ENCODE results near the gene GRM1. TPM values are rescaled to one million over a fixed set of nuclear protein-coding genes. Genes with fewer than 3 reads are reported as not detected.
A peak's percentile ranks its signal among the peaks of the same experiment; 100 is the strongest.

Gene GRM1
- total and polyA plus RNA-seq, 4 experiments from 2014 or later, result not detected

DNA sequence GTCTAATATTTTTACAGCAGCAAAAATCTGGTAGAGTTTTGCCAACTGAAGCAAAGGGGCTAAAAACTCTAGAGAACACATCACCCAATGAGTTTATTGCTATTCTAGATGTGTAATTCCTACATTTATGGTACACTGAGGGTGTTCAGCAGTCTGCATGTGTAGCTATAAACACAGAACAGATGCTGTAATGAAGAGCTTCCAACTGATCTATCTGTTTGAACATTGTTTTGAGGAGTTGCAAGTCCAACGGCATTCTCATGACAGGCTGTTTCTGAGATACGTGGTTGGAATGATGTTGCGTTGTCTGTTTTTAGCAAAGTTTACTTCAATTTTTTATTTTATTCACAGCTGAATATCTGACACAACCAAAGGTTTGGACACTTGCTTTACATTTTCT, 373.6 kb downstream of the GRM1 start:
- no peak overlapping the region for H3K4me3 Mint-ChIP-seq
- ChIA-PET POLR2A (ENCODE audit: partially characterized antibody) (no interaction called here), CTCF (ENCODE audit: partially characterized antibody) (no interaction called here)
- H3K9me3 Mint-ChIP-seq, result peaks cover 0 to 13% (median 3%) of the 10 kb centered on the region in 8 donors
- Histone ChIP-seq H3K27me3 (ENCODE audit: insufficient read depth, low read length) (no peaks in the 10 kb centered on the region), H3K27ac (ENCODE audit: low read depth, low read length) (no peak overlapping the region), H3K4me1 (ENCODE audit: insufficient read depth, low read length) (no peaks in the 10 kb centered on the region), H3K9me3 (ENCODE audit: control insufficient read depth in 1 of 2, low read length in 2 of 2) (no peaks in the 10 kb centered on the region), H3K36me3 (ENCODE audit: insufficient read depth, low read length) (no peaks in the 10 kb centered on the region), H3K4me3 (ENCODE audit: low read length in 2 of 2) (no peak overlapping the region)
- intact Hi-C loops (cut with micrococcal nuclease), result no loop called here
- H3K36me3 Mint-ChIP-seq, result no peaks in the 10 kb centered on the region
- H3K27me3 Mint-ChIP-seq, result peaks cover 0 to 2% of the 10 kb centered on the region in 2 donors
- DNase-seq, result no peak
- no peaks in the 10 kb centered on the region for H3K4me1 Mint-ChIP-seq
- H3K27ac Mint-ChIP-seq, result no peak overlapping the region

DNA sequence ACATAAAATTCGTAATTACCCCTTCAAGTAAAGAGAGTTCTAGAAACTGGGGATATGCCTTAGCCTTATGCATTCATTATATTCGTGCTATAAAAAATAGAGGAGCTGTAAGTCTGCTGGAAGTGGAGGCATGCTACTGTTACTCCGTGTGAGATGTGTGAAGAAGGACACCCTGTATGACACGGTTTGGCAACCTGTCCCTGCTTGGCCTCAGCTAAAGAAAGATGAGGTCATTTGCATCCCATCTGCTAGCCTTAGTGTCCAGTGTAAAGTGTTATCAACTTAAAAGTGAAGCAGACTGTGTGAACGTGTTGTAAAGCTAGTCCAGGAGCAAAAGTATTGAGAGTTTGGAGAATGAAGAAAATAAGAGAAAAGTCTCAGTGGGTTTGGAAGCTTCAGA, 379.7 kb downstream of the GRM1 start:
- ChIA-PET CTCF (ENCODE audit: partially characterized antibody) (no interaction called here), POLR2A (ENCODE audit: partially characterized antibody) (no interaction called here)
- H3K4me3 ChIP-seq (ENCODE audit: low read length in 2 of 2), result no peak overlapping the region
- no peaks in the 10 kb centered on the region for H3K9me3 ChIP-seq (ENCODE audit: control insufficient read depth in 1 of 2, low read length in 2 of 2)
- Mint-ChIP-seq H3K9me3 (peaks cover 0 to 10% (median 3%) of the 10 kb centered on the region in 8 donors), H3K4me1 (no peaks in the 10 kb centered on the region), H3K27ac (no peak overlapping the region), H3K36me3 (no peaks in the 10 kb centered on the region), H3K27me3 (peaks cover 0 to 2% of the 10 kb centered on the region in 2 donors), H3K4me3 (no peak overlapping the region)
- intact Hi-C loops (cut with micrococcal nuclease), result no loop called here
- H3K27ac ChIP-seq (ENCODE audit: low read depth, low read length), result no peak overlapping the region
- DNase-seq, result no peak
- no peaks in the 10 kb centered on the region for H3K27me3 ChIP-seq (ENCODE audit: insufficient read depth, low read length)
- no peaks in the 10 kb centered on the region for H3K36me3 ChIP-seq (ENCODE audit: insufficient read depth, low read length)
- no peaks in the 10 kb centered on the region for H3K4me1 ChIP-seq (ENCODE audit: insufficient read depth, low read length)

DNA sequence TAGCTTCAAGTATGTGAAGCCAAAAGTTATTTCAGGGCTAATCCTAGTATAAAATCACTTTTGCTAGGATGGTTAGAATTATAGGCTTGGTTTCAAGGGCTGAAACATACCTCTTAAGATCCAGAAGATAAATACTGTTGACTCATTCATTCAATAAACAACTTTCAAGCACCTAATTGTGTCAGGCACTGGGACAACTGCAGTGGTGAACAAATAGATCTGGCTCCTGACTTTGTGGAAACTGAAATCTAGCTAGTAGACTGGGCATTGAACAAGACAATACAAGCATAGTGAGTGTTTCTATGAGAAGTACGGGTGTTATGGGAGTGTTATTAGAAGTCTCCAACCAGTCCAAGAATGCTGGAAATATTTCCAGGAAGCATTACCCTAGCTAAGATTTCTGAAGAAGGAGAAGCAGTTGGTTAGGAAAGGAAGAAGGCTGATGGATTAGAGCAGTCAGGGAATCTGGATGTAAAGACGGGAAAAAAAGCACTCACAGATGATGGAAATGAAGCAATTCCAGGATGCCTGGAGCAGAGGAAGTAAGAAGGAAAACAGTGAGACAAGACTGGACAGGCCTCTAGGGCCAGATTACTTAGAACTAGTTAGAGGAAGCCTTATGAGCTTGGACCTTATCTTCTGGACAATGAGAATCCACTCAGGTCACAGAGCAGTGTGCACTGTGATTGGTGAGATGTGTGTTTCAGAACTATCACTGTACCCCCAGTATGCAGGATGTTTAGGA, 382.2 kb downstream of the GRM1 start:
- H3K4me3 ChIP-seq (ENCODE audit: low read length in 2 of 2), result no peak overlapping the region
- Mint-ChIP-seq H3K4me3 (no peak overlapping the region), H3K27me3 (no peaks in the 10 kb centered on the region), H3K9me3 (peaks cover 0 to 3% (median 0%) of the 10 kb centered on the region in 8 donors), H3K27ac (no peak overlapping the region), H3K36me3 (no peaks in the 10 kb centered on the region), H3K4me1 (no peaks in the 10 kb centered on the region)
- intact Hi-C loops (cut with micrococcal nuclease), result no loop called here
- ChIA-PET CTCF (ENCODE audit: partially characterized antibody) (no interaction called here), POLR2A (ENCODE audit: partially characterized antibody) (no interaction called here)
- no peaks in the 10 kb centered on the region for H3K4me1 ChIP-seq (ENCODE audit: insufficient read depth, low read length)
- H3K9me3 ChIP-seq (ENCODE audit: control insufficient read depth in 1 of 2, low read length in 2 of 2), result no peaks in the 10 kb centered on the region
- no peaks in the 10 kb centered on the region for H3K36me3 ChIP-seq (ENCODE audit: insufficient read depth, low read length)
- DNase-seq, result no peak
- no peaks in the 10 kb centered on the region for H3K27me3 ChIP-seq (ENCODE audit: insufficient read depth, low read length)
- H3K27ac ChIP-seq (ENCODE audit: low read depth, low read length), result no peak overlapping the region

DNA sequence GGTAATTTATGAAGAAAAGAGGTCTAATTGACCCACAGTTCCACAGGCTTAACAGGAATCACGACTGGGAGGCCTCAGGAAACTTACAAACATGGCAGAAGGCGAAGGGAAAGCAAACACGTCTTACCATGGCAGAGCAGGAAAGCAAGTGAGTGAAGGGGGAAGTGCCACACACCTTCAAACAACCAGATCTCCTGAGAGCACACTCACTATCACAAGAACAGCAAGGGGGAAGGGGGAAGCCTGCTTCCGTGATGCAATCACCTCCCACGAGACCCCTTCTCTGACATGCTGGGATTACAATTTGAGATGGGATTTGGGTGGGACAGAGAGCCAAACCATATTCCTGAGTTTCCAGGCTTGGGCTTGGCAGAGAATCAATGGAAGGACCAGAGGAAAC, 390.7 kb downstream of the GRM1 start:
- POLR2A ChIA-PET (ENCODE audit: partially characterized antibody), result no interaction called here

DNA sequence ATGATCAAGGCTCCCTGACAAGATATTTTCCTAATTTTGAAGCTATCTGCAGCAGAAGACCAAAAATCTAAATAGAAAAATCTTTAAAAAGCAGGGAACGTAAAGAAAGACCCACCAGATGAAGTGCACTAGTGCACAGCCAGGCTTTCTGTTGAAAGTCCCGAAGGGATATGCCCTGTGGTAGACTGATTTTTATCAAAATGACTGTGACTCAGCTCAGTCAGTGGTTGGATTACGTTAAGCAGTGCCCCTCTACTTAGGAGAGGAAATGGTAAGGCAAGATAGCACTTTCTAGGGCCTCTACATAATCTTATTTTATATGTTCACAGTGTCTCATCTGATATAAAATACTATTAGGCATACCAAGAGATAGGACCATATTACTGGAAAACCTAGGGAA, 391.4 kb downstream of the GRM1 start:
- no peak for DNase-seq
- Mint-ChIP-seq H3K4me3 (no peak overlapping the region), H3K9me3 (no peaks in the 10 kb centered on the region), H3K27ac (no peak overlapping the region), H3K36me3 (no peaks in the 10 kb centered on the region), H3K4me1 (peaks cover 0 to 1% (median 0%) of the 10 kb centered on the region in 4 donors), H3K27me3 (peaks cover 0 to 5% of the 10 kb centered on the region in 2 donors)
- no peak overlapping the region for H3K27ac ChIP-seq (ENCODE audit: low read depth, low read length)
- H3K9me3 ChIP-seq (ENCODE audit: control insufficient read depth in 1 of 2, low read length in 2 of 2), result no peaks in the 10 kb centered on the region
- H3K4me1 ChIP-seq (ENCODE audit: insufficient read depth, low read length), result no peaks in the 10 kb centered on the region
- ChIA-PET POLR2A (ENCODE audit: partially characterized antibody) (no interaction called here), CTCF (ENCODE audit: partially characterized antibody) (no interaction called here)
- H3K36me3 ChIP-seq (ENCODE audit: insufficient read depth, low read length), result no peaks in the 10 kb centered on the region
- intact Hi-C loops (cut with micrococcal nuclease), result no loop called here
- H3K4me3 ChIP-seq (ENCODE audit: low read length in 2 of 2), result no peak overlapping the region
- no peaks in the 10 kb centered on the region for H3K27me3 ChIP-seq (ENCODE audit: insufficient read depth, low read length)

More for the DNA sequence above, 390.7 kb downstream of the GRM1 start:
- H3K9me3 Mint-ChIP-seq, result no peaks in the 10 kb centered on the region
- no peak overlapping the region for H3K4me3 Mint-ChIP-seq
- peaks cover 0 to 1% (median 0%) of the 10 kb centered on the region in 4 donors for H3K4me1 Mint-ChIP-seq
- no peak for DNase-seq
- H3K36me3 Mint-ChIP-seq, result no peaks in the 10 kb centered on the region
- Histone ChIP-seq H3K4me1 (ENCODE audit: insufficient read depth, low read length) (no peaks in the 10 kb centered on the region), H3K36me3 (ENCODE audit: insufficient read depth, low read length) (no peaks in the 10 kb centered on the region), H3K27ac (ENCODE audit: low read depth, low read length) (no peak overlapping the region), H3K9me3 (ENCODE audit: control insufficient read depth in 1 of 2, low read length in 2 of 2) (no peaks in the 10 kb centered on the region), H3K27me3 (ENCODE audit: insufficient read depth, low read length) (no peaks in the 10 kb centered on the region), H3K4me3 (ENCODE audit: low read length in 2 of 2) (no peak overlapping the region)
- no peak overlapping the region for H3K27ac Mint-ChIP-seq
- intact Hi-C loops (cut with micrococcal nuclease), result no loop called here
- peaks cover 0 to 5% of the 10 kb centered on the region in 2 donors for H3K27me3 Mint-ChIP-seq
- CTCF ChIA-PET (ENCODE audit: partially characterized antibody), result no interaction called here

DNA sequence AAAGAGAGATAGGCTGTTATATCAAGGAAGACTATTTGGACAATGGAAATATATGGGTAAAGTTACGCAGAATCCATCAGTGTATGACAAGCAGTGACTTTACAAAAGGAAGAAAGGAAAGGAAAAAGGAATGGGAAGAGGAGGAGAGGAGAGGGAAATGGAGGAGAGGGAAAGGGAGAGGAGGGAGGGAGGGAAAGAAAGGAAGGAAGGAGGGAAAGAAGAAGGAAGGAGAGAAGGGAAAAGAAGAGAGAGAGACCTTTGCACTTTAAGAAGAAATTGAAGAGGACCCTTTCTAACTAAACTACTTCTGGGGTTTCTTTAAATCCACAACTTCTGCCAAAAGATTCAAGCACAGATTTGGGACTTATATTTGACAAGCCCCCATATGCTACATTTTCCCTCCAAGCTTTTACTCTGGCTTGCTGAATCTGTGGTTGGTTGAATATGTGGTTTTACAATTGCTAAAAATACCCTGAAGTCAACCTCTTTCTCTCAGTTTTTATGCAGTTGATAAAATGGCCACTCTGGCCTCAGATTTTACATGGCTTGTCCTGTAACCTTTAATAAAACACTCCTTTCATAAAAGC, 394.0 kb downstream of the GRM1 start:
- Mint-ChIP-seq H3K9me3 (no peaks in the 10 kb centered on the region), H3K27ac (no peak overlapping the region), H3K27me3 (peaks cover 0 to 5% of the 10 kb centered on the region in 2 donors), H3K4me1 (peaks cover 0 to 1% (median 0%) of the 10 kb centered on the region in 4 donors), H3K4me3 (peak overlapping the region in 1 of 8 donors; percentile 52), H3K36me3 (no peaks in the 10 kb centered on the region)
- no peak for DNase-seq
- intact Hi-C loops (cut with micrococcal nuclease), result no loop called here
- Histone ChIP-seq H3K4me1 (ENCODE audit: insufficient read depth, low read length) (no peaks in the 10 kb centered on the region), H3K36me3 (ENCODE audit: insufficient read depth, low read length) (no peaks in the 10 kb centered on the region), H3K27me3 (ENCODE audit: insufficient read depth, low read length) (no peaks in the 10 kb centered on the region), H3K4me3 (ENCODE audit: low read length in 2 of 2) (no peak overlapping the region), H3K9me3 (ENCODE audit: control insufficient read depth in 1 of 2, low read length in 2 of 2) (no peaks in the 10 kb centered on the region), H3K27ac (ENCODE audit: low read depth, low read length) (no peak overlapping the region)
- ChIA-PET CTCF (ENCODE audit: partially characterized antibody) (no interaction called here), POLR2A (ENCODE audit: partially characterized antibody) (no interaction called here)

DNA sequence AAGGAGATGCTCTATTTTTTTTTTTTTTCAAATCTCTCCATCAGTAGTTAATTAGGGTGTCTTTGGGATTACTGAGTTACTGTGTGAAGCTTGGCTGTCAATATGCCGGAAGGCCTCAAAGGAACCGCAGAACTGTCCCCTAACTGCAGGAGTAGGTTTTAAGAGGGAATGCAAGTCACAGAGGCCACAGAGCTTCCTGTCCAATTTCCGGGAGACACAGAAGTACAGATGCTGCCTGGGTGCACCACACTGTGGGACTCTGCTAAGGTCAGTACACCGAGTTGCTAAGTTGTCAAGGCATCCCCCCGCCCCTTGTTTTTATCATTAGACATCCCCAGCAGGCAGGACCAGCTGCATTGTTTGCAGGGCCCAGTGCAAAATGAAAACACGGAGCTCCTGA, 394.6 kb downstream of the GRM1 start:
- Histone ChIP-seq H3K9me3 (ENCODE audit: control insufficient read depth in 1 of 2, low read length in 2 of 2) (no peaks in the 10 kb centered on the region), H3K4me3 (ENCODE audit: low read length in 2 of 2) (no peak overlapping the region), H3K4me1 (ENCODE audit: insufficient read depth, low read length) (no peaks in the 10 kb centered on the region), H3K27me3 (ENCODE audit: insufficient read depth, low read length) (no peaks in the 10 kb centered on the region), H3K36me3 (ENCODE audit: insufficient read depth, low read length) (no peaks in the 10 kb centered on the region), H3K27ac (ENCODE audit: low read depth, low read length) (no peak overlapping the region)
- no peak overlapping the region for H3K4me3 Mint-ChIP-seq
- no peak for DNase-seq
- no peak overlapping the region for H3K27ac Mint-ChIP-seq
- H3K9me3 Mint-ChIP-seq, result no peaks in the 10 kb centered on the region
- POLR2A ChIA-PET (ENCODE audit: partially characterized antibody), result no interaction called here
- CTCF ChIA-PET (ENCODE audit: partially characterized antibody), result no interaction called here
- peaks cover 0 to 5% of the 10 kb centered on the region in 2 donors for H3K27me3 Mint-ChIP-seq
- H3K36me3 Mint-ChIP-seq, result no peaks in the 10 kb centered on the region
- H3K4me1 Mint-ChIP-seq, result peaks cover 0 to 1% (median 0%) of the 10 kb centered on the region in 4 donors
- intact Hi-C loops (cut with micrococcal nuclease), result no loop called here
